HepG2 (cell line): ENCODE results near the gene BCAN. TPM values are rescaled to one million over a fixed set of nuclear protein-coding genes. Genes with fewer than 3 reads are reported as not detected.
A peak's percentile ranks its signal among the peaks of the same experiment; 100 is the strongest.

Experiments used
- ARNT2 ChIP-seq: sonication (generic); formaldehyde crosslinking; IDR thresholded peaks from 2 replicates; pipeline ENCODE4 v1.8.0; 2022; ENCODE audit warnings: mild to moderate bottlenecking, low read depth, missing genetic modification reagents, moderate library complexity
- BRCA1 ChIP-seq: sonication (generic); formaldehyde crosslinking; IDR thresholded peaks from 2 replicates; pipeline ENCODE4 v1.4.0; 2020; ENCODE audit warnings: missing genetic modification reagents
- HOXA3 ChIP-seq: sonication (generic); formaldehyde crosslinking; IDR thresholded peaks from 2 replicates; pipeline ENCODE4 v1.5.0; 2020; ENCODE audit warnings: missing genetic modification reagents
- JUN ChIP-seq: sonication (generic); formaldehyde crosslinking; IDR thresholded peaks from 2 replicates; pipeline ENCODE4 v1.4.0; 2020; ENCODE audit warnings: mild to moderate bottlenecking, missing genetic modification reagents
- KDM2A ChIP-seq: sonication (generic); formaldehyde crosslinking; IDR thresholded peaks from 2 replicates; pipeline ENCODE4 v1.4.0; 2020; ENCODE audit warnings: low read depth, missing genetic modification reagents, borderline replicate concordance
- KDM4B ChIP-seq: sonication (generic); formaldehyde crosslinking; IDR thresholded peaks from 2 replicates; pipeline ENCODE4 v1.4.0; 2020; ENCODE audit warnings: missing genetic modification reagents
- KDM5B ChIP-seq: sonication (generic); formaldehyde crosslinking; IDR thresholded peaks from 2 replicates; pipeline ENCODE4 v1.4.0; 2020; ENCODE audit warnings: missing genetic modification reagents, mild to moderate bottlenecking, borderline replicate concordance
- MAFG ChIP-seq: sonication (generic); formaldehyde crosslinking; IDR thresholded peaks from 2 replicates; pipeline ENCODE4 v1.5.1; 2020; ENCODE audit warnings: mild to moderate bottlenecking, missing genetic modification reagents
- MED13 ChIP-seq: sonication (generic); formaldehyde crosslinking; IDR thresholded peaks from 2 replicates; pipeline ENCODE4 v1.5.0; 2020; ENCODE audit warnings: missing genetic modification reagents
- MIXL1 ChIP-seq: IDR thresholded peaks from 2 replicates; pipeline ENCODE4 v1.6.1; 2016
- NFATC3 ChIP-seq: sonication (generic); formaldehyde crosslinking; IDR thresholded peaks from 2 replicates; pipeline ENCODE4 v1.5.1; 2020; ENCODE audit warnings: mild to moderate bottlenecking, missing genetic modification reagents
- PLSCR1 ChIP-seq: sonication (generic); formaldehyde crosslinking; IDR thresholded peaks from 2 replicates; pipeline ENCODE4 v1.5.0; 2020; ENCODE audit warnings: missing genetic modification reagents, mild to moderate bottlenecking, borderline replicate concordance
- PRDM10 ChIP-seq: sonication (generic); formaldehyde crosslinking; IDR thresholded peaks from 2 replicates; pipeline ENCODE4 v1.4.0; 2020; ENCODE audit warnings: low read depth, missing genetic modification reagents
- SSRP1 ChIP-seq: IDR thresholded peaks from 2 replicates; pipeline ENCODE4 v1.6.1; 2016; ENCODE audit warnings: control low read depth
- XBP1 ChIP-seq: sonication (generic); formaldehyde crosslinking; IDR thresholded peaks from 2 replicates; pipeline ENCODE4 v1.5.0; 2020; ENCODE audit warnings: missing genetic modification reagents
- ZC3H4 ChIP-seq: sonication (generic); formaldehyde crosslinking; IDR thresholded peaks from 2 replicates; pipeline ENCODE4 v1.4.0; 2020; ENCODE audit warnings: missing genetic modification reagents, borderline replicate concordance
- ZNF317 ChIP-seq: sonication (generic); formaldehyde crosslinking; IDR thresholded peaks from 2 replicates; pipeline ENCODE4 v1.5.0; 2020; ENCODE audit warnings: mild to moderate bottlenecking, missing genetic modification reagents
- ZNF331 ChIP-seq: sonication (generic); formaldehyde crosslinking; IDR thresholded peaks from 2 replicates; pipeline ENCODE4 v1.4.0; 2020; ENCODE audit warnings: missing genetic modification reagents
- ZNF616 ChIP-seq: sonication (generic); formaldehyde crosslinking; IDR thresholded peaks from 2 replicates; pipeline ENCODE4 v1.5.0; 2020; ENCODE audit warnings: low read depth, mild to moderate bottlenecking, missing genetic modification reagents
- ZNF777 ChIP-seq: sonication (generic); formaldehyde crosslinking; IDR thresholded peaks from 2 replicates; pipeline ENCODE4 v1.4.0; 2020; ENCODE audit warnings: missing genetic modification reagents
- polyA plus RNA-seq, 8 experiments: library from polyadenylated mRNA; depleted of rRNA in 3 of 8; stranded (reverse) in 7 of 8; unstranded in 1 of 8; fragments of >200 nt; fragmentation: Illumina TruSeq in 4 of 8; extraction: Trizol in 4 of 8; gene quantifications; 2 replicates each; pipeline versions ENCODE4 v1.2.1 to v1.2.3, GENCODE V29; 2011 to 2016; ENCODE audit warnings: low read depth in 4 of 8, missing spikeins in 1 of 8, mixed read lengths in 1 of 8; ENCODE audit not compliant: insufficient read depth in 1 of 8
- total RNA-seq, 5 experiments: library from RNA; depleted of rRNA; stranded (reverse); fragments of >200 nt; fragmentation: Illumina TruSeq; extraction: Trizol; gene quantifications; 2 replicates each; pipeline ENCODE4 v1.2.3, GENCODE V29; 2016; ENCODE audit warnings: low read depth in 1 of 5
- TF ChIP-seq, protein P1 (sequence below): sonication (generic); formaldehyde crosslinking; IDR thresholded peaks from 2 replicates; pipeline ENCODE4 v1.5.0; 2020; ENCODE audit warnings: missing genetic modification reagents
- TF ChIP-seq, protein P2 (sequence below): sonication (generic); formaldehyde crosslinking; IDR thresholded peaks from 2 replicates; pipeline ENCODE4 v1.4.0; 2020; ENCODE audit warnings: missing genetic modification reagents, borderline replicate concordance

BCAN gene
- total and polyA plus RNA-seq, 2 of the 13 experiments (the other 11 are each of a cell fraction or from before 2014, with no cell fraction given) = not detected

GRCh38 chr1:156659988-156660751 is 18.3 kb downstream of the BCAN start (continued):
- no peak for TF ChIP-seq PLSCR1 (CRISPR knock-in tag)
- TF ChIP-seq JUN = peak; percentile 89
- TF ChIP-seq MAFG (CRISPR knock-in tag) = no peak
- TF ChIP-seq BRCA1 = no peak
- peak; percentile 35; the same call in 1 of the 2 replicates for TF ChIP-seq MIXL1 (CRISPR knock-in tag)
- TF ChIP-seq KDM5B (CRISPR knock-in tag) = peak; percentile 72
- no peak for TF ChIP-seq ZNF777 (CRISPR knock-in tag)
- TF ChIP-seq ZNF616 = 0 out of 2 replicates have a peak, but pooled peaks have one; percentile 59
- TF ChIP-seq, protein P1, sequence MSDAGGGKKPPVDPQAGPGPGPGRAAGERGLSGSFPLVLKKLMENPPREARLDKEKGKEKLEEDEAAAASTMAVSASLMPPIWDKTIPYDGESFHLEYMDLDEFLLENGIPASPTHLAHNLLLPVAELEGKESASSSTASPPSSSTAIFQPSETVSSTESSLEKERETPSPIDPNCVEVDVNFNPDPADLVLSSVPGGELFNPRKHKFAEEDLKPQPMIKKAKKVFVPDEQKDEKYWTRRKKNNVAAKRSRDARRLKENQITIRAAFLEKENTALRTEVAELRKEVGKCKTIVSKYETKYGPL = no peak
- no peak for TF ChIP-seq XBP1 (CRISPR knock-in tag)
- peak; percentile 85 for TF ChIP-seq KDM2A (CRISPR knock-in tag)
- peak; percentile 98 for TF ChIP-seq ZC3H4 (CRISPR knock-in tag)
- TF ChIP-seq ZNF317 (CRISPR knock-in tag) = peak; percentile 33; the same call in 1 of the 2 replicates
- no peak; the same call in 1 of the 2 replicates for TF ChIP-seq HOXA3 (CRISPR knock-in tag)
- peak; percentile 66 for TF ChIP-seq PRDM10 (CRISPR knock-in tag)
- peak; percentile 99 for TF ChIP-seq SSRP1
- TF ChIP-seq ARNT2 (CRISPR knock-in tag) = peak; percentile 62; the same call in 1 of the 2 replicates
- TF ChIP-seq KDM4B (CRISPR knock-in tag) = no peak; the same call in 1 of the 2 replicates
- TF ChIP-seq, protein P2, sequence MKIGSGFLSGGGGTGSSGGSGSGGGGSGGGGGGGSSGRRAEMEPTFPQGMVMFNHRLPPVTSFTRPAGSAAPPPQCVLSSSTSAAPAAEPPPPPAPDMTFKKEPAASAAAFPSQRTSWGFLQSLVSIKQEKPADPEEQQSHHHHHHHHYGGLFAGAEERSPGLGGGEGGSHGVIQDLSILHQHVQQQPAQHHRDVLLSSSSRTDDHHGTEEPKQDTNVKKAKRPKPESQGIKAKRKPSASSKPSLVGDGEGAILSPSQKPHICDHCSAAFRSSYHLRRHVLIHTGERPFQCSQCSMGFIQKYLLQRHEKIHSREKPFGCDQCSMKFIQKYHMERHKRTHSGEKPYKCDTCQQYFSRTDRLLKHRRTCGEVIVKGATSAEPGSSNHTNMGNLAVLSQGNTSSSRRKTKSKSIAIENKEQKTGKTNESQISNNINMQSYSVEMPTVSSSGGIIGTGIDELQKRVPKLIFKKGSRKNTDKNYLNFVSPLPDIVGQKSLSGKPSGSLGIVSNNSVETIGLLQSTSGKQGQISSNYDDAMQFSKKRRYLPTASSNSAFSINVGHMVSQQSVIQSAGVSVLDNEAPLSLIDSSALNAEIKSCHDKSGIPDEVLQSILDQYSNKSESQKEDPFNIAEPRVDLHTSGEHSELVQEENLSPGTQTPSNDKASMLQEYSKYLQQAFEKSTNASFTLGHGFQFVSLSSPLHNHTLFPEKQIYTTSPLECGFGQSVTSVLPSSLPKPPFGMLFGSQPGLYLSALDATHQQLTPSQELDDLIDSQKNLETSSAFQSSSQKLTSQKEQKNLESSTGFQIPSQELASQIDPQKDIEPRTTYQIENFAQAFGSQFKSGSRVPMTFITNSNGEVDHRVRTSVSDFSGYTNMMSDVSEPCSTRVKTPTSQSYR (CRISPR knock-in tag) = no peak; the same call in 1 of the 2 replicates
- no peak for TF ChIP-seq MED13 (CRISPR knock-in tag)
- TF ChIP-seq ZNF331 (CRISPR knock-in tag) = peak; percentile 38; the same call in 1 of the 2 replicates
- TF ChIP-seq NFATC3 = no peak
